ENCODE results near the gene KISS1R. TPM values are rescaled to one million over a fixed set of nuclear protein-coding genes. Genes with fewer than 3 reads are reported as not detected.
A peak's percentile ranks its signal among the peaks of the same experiment; 100 is the strongest.

The KISS1R gene
- total and polyA plus RNA-seq, 3 experiments from 2014 or later: 0.49 to 2.3 (median 1.2) TPM

GRCh38 chr19:913080-913748, 3.9 kb upstream of the KISS1R start, which contains the start of gene R3HDM4:
Gene R3HDM4 (minus strand): TSS chr19:913219. CDS start chr19:913157, 62 bp downstream.
- peaks cover 2 to 9% of the 10 kb centered on the region in 2 donors for H3K27me3 Mint-ChIP-seq
- POLR2A ChIA-PET: no interaction called here
- CTCF ChIA-PET: interaction anchor here (1.4 kb wide), 1 partner anchor 50 kb away, joined by 6 read pairs; no protein-coding TSS in a partner anchor

GRCh38 chr19:916645-917322, 349 bp upstream of the KISS1R start:
- no peak overlapping the region for H3K4me3 ChIP-seq (ENCODE audit: low read length)
- ChIA-PET CTCF (interaction anchor here (0.6 to 9.6 kb wide), 4 partner anchors 34 to 264 kb away, joined by 3 to 107 read pairs (median 4); no protein-coding TSS in a partner anchor), POLR2A (interaction anchor here (1.0 kb wide), 1 partner anchor 24 kb away, joined by 3 read pairs; the partner anchor contains the start of genes MED16 and RNU6-9)
- Mint-ChIP-seq H3K27me3 (peaks cover 2 to 9% of the 10 kb centered on the region in 2 donors), H3K4me3 (peak overlapping the region in 3 of 7 donors; percentile 25 to 69 (median 43)), H3K36me3 (peaks cover 0 to 1% (median 1%) of the 10 kb centered on the region in 3 donors), H3K4me1 (peaks cover 1 to 33% (median 13%) of the 10 kb centered on the region in 3 donors), H3K9me3 (no peaks in the 10 kb centered on the region), H3K27ac (no peak overlapping the region)
- DNase-seq: no peak
- peak overlapping the region; percentile 43 for H3K27ac ChIP-seq (ENCODE audit: low read depth, low read length)
- peaks cover 4% of the 10 kb centered on the region for H3K27me3 ChIP-seq (ENCODE audit: insufficient read depth, low read length, poor library complexity, severe bottlenecking)
- H3K9me3 ChIP-seq (ENCODE audit: low read length): no peaks in the 10 kb centered on the region
- H3K36me3 ChIP-seq (ENCODE audit: insufficient read depth, low read length): no peaks in the 10 kb centered on the region
- H3K4me1 ChIP-seq (ENCODE audit: insufficient read depth, low read length): peaks cover 23% of the 10 kb centered on the region

More at GRCh38 chr19:913080-913748, 3.9 kb upstream of the KISS1R start, which contains the start of gene R3HDM4:
- peak within 1 kb of the TSS; percentile 82 for H3K4me3 ChIP-seq (ENCODE audit: low read length)
- Mint-ChIP-seq H3K4me3 (peak within 1 kb of the TSS; percentile 80 to 93 (median 86)), H3K9me3 (peaks cover 0 to 3% (median 0%) of the 10 kb centered on the region in 5 donors), H3K36me3 (peaks cover 4 to 12% (median 7%) of the 10 kb centered on the region in 3 donors), H3K4me1 (peaks cover 23 to 39% (median 25%) of the 10 kb centered on the region in 3 donors), H3K27ac (peak within 1 kb of the TSS; percentile 85 to 98 (median 90))
- peak; percentile 81 to 90 (median 83) for DNase-seq
- peak within 1 kb of the TSS; percentile 89 for H3K27ac ChIP-seq (ENCODE audit: low read depth, low read length)
- H3K9me3 ChIP-seq (ENCODE audit: low read length): no peaks in the 10 kb centered on the region
- peaks cover 32% of the 10 kb centered on the region for H3K4me1 ChIP-seq (ENCODE audit: insufficient read depth, low read length)
- H3K27me3 ChIP-seq (ENCODE audit: insufficient read depth, low read length, poor library complexity, severe bottlenecking): peaks cover 4% of the 10 kb centered on the region
- no peaks in the 10 kb centered on the region for H3K36me3 ChIP-seq (ENCODE audit: insufficient read depth, low read length)

- Histone ChIP-seq H3K4me3 (ENCODE audit: low read length) (peak overlapping the region; percentile 34), H3K4me1 (ENCODE audit: insufficient read depth, low read length) (peaks cover 23% of the 10 kb centered on the region), H3K27me3 (ENCODE audit: insufficient read depth, low read length, poor library complexity, severe bottlenecking) (peaks cover 4% of the 10 kb centered on the region), H3K9me3 (ENCODE audit: low read length) (no peaks in the 10 kb centered on the region), H3K27ac (ENCODE audit: low read depth, low read length) (no peak overlapping the region), H3K36me3 (ENCODE audit: insufficient read depth, low read length) (no peaks in the 10 kb centered on the region)
- Mint-ChIP-seq H3K27me3 (peaks cover 2 to 9% of the 10 kb centered on the region in 2 donors), H3K27ac (peak overlapping the region in 1 of 8 donors; percentile 72), H3K4me3 (peak overlapping the region; percentile 43 to 82 (median 68)), H3K9me3 (no peaks in the 10 kb centered on the region), H3K36me3 (peaks cover 0 to 1% (median 1%) of the 10 kb centered on the region in 3 donors), H3K4me1 (peaks cover 4 to 36% (median 15%) of the 10 kb centered on the region in 3 donors)
- no peak for DNase-seq
- CTCF ChIA-PET: interaction anchor here (0.9 to 9.6 kb wide), 3 partner anchors 53 to 110 kb away, joined by 3 to 107 read pairs (median 3); no protein-coding TSS in a partner anchor
- POLR2A ChIA-PET: interaction anchor here (3.6 to 4.1 kb wide), 2 partner anchors 25 to 67 kb away, joined by 18 to 22 read pairs; partner anchors contain the start of genes MED16, RNU6-9 and WDR18
Observed at GRCh38 chr19:918152-918437, 962 bp downstream of the KISS1R start.

GRCh38 chr19:918481-919198, 1.5 kb downstream of the KISS1R start:
- Histone ChIP-seq H3K27me3 (ENCODE audit: insufficient read depth, low read length, poor library complexity, severe bottlenecking) (peaks cover 4% of the 10 kb centered on the region), H3K4me1 (ENCODE audit: insufficient read depth, low read length) (peaks cover 20% of the 10 kb centered on the region), H3K27ac (ENCODE audit: low read depth, low read length) (no peak overlapping the region), H3K36me3 (ENCODE audit: insufficient read depth, low read length) (no peaks in the 10 kb centered on the region), H3K9me3 (ENCODE audit: low read length) (no peaks in the 10 kb centered on the region), H3K4me3 (ENCODE audit: low read length) (peak overlapping the region; percentile 45)
- peak in 1 of 5 donors; percentile 66 for DNase-seq
- Mint-ChIP-seq H3K4me1 (peaks cover 4 to 35% (median 15%) of the 10 kb centered on the region in 3 donors), H3K36me3 (peaks cover 0 to 1% (median 1%) of the 10 kb centered on the region in 3 donors), H3K9me3 (no peaks in the 10 kb centered on the region), H3K4me3 (peak overlapping the region in 4 of 7 donors; percentile 12 to 69 (median 28)), H3K27me3 (peaks cover 2 to 9% of the 10 kb centered on the region in 2 donors), H3K27ac (no peak overlapping the region)
- POLR2A ChIA-PET: interaction anchor here (0.6 to 4.1 kb wide), 4 partner anchors 17 to 92 kb away, joined by 3 to 22 read pairs (median 10); partner anchors contain the start of genes MED16, RNU6-9 and WDR18
- CTCF ChIA-PET: interaction anchor here (0.9 to 9.6 kb wide), 6 partner anchors 53 to 110 kb away, joined by 3 to 116 read pairs (median 14); partner anchors contain the start of gene WDR18

- H3K9me3 Mint-ChIP-seq: no peaks in the 10 kb centered on the region
- peaks cover 0 to 1% (median 1%) of the 10 kb centered on the region in 3 donors for H3K36me3 Mint-ChIP-seq
- ChIA-PET POLR2A (interaction anchor here (0.7 to 4.1 kb wide), 8 partner anchors 14 to 349 kb away, joined by 3 to 22 read pairs (median 4); partner anchors contain the start of genes MED16, RNU6-9 and WDR18), CTCF (interaction anchor here (1.0 to 9.6 kb wide), 13 partner anchors 10 to 150 kb away, joined by 3 to 116 read pairs (median 6); partner anchors contain the start of genes CFD, ELANE, MED16 and RNU6-9)
- Histone ChIP-seq H3K27me3 (ENCODE audit: insufficient read depth, low read length, poor library complexity, severe bottlenecking) (peaks cover 4% of the 10 kb centered on the region), H3K27ac (ENCODE audit: low read depth, low read length) (no peak overlapping the region), H3K4me3 (ENCODE audit: low read length) (peak overlapping the region; percentile 45), H3K4me1 (ENCODE audit: insufficient read depth, low read length) (peaks cover 24% of the 10 kb centered on the region), H3K9me3 (ENCODE audit: low read length) (no peaks in the 10 kb centered on the region), H3K36me3 (ENCODE audit: insufficient read depth, low read length) (no peaks in the 10 kb centered on the region)
- peaks cover 2 to 9% of the 10 kb centered on the region in 2 donors for H3K27me3 Mint-ChIP-seq
- H3K4me1 Mint-ChIP-seq: peaks cover 4 to 38% (median 17%) of the 10 kb centered on the region in 3 donors
- DNase-seq: peak in 2 of 5 donors; percentile 44 to 69
- H3K27ac Mint-ChIP-seq: peak overlapping the region in 1 of 8 donors; percentile 27
- H3K4me3 Mint-ChIP-seq: peak overlapping the region in 6 of 7 donors; percentile 35 to 88 (median 66)
Observed at GRCh38 chr19:919199-920050, 2.3 kb downstream of the KISS1R start.

- ChIA-PET POLR2A (interaction anchor here (0.5 to 4.1 kb wide), 9 partner anchors 15 to 349 kb away, joined by 3 to 22 read pairs (median 3); partner anchors contain the start of genes MED16, RNU6-9 and WDR18), CTCF (interaction anchor here (1.0 to 9.6 kb wide), 15 partner anchors 11 to 151 kb away, joined by 3 to 116 read pairs (median 6); partner anchors contain the start of genes CFD, ELANE, MED16 and RNU6-9)
- peaks cover 4% of the 10 kb centered on the region for H3K27me3 ChIP-seq (ENCODE audit: insufficient read depth, low read length, poor library complexity, severe bottlenecking)
- Mint-ChIP-seq H3K9me3 (no peaks in the 10 kb centered on the region), H3K27me3 (peaks cover 2 to 5% of the 10 kb centered on the region in 2 donors), H3K4me3 (peak overlapping the region; percentile 77 to 88 (median 81)), H3K27ac (peak overlapping the region in 7 of 8 donors; percentile 36 to 90 (median 81)), H3K36me3 (peaks cover 0 to 1% (median 0%) of the 10 kb centered on the region in 3 donors), H3K4me1 (peaks cover 4 to 36% (median 17%) of the 10 kb centered on the region in 3 donors)
- DNase-seq: peak; percentile 55 to 85 (median 68)
- no peaks in the 10 kb centered on the region for H3K36me3 ChIP-seq (ENCODE audit: insufficient read depth, low read length)
- peaks cover 29% of the 10 kb centered on the region for H3K4me1 ChIP-seq (ENCODE audit: insufficient read depth, low read length)
- H3K4me3 ChIP-seq (ENCODE audit: low read length): peak overlapping the region; percentile 45
- H3K27ac ChIP-seq (ENCODE audit: low read depth, low read length): peak overlapping the region; percentile 9
- H3K9me3 ChIP-seq (ENCODE audit: low read length): no peaks in the 10 kb centered on the region
Observed at GRCh38 chr19:920051-920864, 3.1 kb downstream of the KISS1R start.

All from CD8-positive, alpha-beta memory T cell (primary cell).